Hepatic stellate cell (primary cell): ENCODE data around the gene STPG3.

Experiments used
- DNase-seq: peaks from one replicate; pipeline ENCODE4 v3.0.0; 2011; ENCODE audit warnings: low spot score

The STPG3 gene

DNA sequence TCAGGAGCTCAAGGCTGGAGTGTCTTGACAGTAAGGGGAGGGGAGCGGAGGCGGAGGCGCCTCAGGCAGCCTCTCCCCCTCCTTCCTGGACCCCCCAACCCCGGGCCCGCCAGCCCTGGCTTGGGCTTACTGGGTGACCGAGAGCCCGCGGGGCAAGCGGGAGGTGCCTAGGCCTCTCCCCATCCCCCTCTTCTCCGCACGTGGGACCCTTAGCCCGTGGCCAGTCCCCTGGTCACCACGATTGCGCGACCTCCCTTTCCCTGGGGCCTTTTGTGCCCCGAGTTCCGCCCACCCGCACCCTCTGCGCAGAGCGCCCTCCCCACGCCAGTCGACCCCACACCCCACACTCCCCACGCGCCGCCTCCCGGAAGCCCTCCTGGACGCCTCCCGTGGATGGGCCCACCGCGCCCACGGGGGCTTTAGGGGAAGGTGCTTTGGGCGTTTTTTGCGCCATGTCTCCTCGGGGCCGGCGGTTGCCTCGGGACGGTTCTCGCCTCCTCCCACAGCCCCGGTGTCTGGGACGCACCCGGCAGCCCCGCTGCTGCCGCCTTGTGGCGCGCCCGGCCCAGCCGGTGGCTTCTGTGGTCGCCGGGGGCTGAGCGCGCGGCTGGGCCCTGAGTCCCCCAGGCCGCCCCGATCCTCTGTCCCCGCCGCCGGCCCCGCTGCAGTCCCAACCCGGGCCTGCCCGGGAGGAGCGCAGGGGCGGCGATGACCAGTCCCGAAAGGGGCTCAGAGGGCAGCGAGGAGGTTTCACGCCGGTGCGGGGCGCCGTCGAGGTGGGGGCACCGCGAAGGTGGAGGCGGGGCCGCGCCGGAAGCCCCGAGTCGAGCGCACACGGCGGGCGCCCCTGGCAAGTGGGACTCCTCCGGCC, 29.6 kb downstream of the STPG3 start:
- no peak for DNase-seq

GRCh38 chr9:137281345-137282116, 30.4 kb downstream of the STPG3 start:
- DNase-seq = no peak

DNA sequence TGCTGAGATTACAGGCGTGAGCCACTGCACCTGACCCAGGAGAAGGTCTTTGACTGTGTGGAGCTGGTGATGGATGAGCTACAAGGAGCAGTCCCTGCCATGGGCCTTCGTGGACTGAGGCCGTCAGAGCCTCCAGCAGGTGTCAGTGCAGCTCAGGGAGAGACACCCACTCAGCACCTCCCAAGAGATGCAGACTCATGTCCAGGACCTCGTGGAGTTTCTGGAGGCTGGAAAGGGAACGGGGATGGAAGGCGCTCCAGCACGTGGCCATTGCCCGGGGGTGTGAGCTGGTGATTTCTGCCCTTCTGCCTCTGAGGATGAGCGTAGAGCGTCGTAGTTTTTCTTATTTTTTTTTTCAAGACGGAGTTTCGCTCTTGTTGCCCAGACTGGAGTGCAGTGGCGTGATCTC, 35.9 kb downstream of the STPG3 start:
- DNase-seq = peak; percentile 95

DNA sequence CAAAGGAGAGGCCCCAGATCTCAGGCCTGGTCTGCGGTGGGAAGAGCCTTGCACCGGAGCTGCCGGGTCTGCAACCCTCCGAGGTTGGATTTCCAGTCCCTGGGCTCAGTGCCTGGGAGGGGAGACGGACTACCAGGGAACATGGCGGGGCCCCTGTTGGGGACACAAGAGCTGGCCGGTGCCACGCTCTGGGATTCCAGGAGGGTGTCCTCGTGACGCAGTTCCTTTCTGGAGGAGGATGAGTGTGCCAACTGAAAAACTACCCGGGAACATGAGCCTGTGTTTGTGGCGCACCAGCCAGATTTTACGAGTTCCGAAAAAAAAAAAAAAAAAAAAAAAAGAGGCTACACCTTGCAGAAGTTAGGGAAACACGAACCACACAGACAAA, 42.0 kb downstream of the STPG3 start:
- no peak for DNase-seq

DNA sequence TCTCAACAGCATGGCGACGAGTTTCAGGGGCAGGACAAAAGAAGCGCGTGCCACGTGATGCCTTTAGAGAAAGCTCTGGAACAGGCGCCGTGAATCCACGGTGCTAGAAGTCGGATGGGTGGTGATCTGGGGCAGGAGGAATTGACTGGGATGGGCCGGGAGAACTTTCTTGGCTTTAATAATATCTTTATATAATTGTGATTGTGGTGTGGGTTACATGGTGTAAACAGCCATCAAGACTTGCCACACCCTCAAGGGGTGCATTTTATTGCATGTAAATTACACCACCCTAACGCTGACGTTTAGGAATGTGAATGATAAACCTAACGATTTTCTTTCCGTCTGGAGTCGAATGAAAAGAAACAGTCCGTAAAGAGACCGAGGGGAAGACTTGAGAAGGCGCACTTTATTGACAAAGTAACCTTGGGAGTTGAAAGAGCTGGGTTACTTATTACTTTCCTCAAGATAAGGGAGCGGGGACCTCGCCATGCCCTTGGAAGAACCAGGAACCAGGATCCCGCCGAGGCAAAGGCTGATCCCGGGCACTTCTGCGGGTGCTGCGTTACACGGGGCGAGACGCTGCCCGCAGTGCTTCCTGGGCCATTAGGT, 42.5 kb downstream of the STPG3 start:
- DNase-seq = no peak

- DNase-seq = peak; percentile 92
These were observed 43.1 kb downstream of the STPG3 start for GRCh38 chr9:137294091-137294680.

DNA sequence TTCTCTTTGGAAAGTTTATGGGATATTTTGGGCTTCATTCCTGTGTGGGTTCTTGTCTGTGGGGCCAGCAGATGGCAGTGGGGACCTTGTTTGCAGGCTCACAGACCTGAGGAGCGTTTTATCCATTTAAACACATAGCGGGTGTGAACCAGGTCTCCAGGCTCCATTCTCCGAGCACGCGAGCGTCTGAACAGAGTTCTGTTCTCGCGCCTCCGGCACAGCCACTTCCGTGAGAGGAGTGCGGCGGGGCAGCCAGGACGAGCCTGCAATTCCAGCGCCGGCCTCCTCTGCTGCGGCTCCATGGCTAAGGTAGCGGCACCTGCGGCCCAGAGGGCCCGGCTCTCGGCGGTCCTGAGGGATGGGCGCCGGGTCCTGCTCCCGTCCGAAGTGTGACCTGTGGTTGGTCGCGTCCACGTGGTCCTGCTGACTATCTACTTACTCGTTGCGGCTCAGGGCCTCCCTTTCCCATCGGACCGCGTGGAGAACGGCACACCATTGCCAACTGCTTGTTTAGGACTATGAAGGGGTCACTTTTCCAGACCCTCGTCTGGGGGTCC, 43.7 kb downstream of the STPG3 start:
- no peak for DNase-seq

DNA sequence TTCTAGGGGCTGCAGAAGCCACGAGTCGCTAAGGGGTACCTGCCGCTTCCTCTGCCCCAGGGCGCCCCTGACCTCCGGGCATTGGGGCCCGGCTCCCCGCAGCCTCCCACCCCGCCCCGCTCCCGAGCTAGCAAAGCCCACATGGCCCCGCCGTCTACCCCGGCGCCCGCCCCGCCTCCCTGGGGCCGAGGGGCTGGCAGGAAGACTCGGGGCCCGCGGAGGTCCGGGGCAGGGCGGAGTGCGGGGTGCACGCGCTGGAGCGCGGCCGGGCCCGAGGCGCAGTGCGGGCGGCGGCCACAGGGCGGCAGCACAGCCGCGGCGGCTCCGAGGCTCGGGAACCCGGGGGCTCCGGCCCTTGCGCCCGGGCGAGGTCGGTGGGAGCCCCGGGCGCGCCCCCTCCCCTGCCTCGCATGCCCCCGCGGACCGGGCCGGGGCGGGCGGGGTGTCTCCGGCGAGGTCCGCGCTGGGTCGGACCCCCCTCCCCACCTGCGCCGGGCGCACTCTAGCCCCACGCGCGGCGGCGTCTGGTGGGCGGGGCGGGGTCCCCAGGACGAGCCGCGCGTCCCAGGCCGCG, 44.2 kb downstream of the STPG3 start:
- DNase-seq = peak; percentile 77

DNA sequence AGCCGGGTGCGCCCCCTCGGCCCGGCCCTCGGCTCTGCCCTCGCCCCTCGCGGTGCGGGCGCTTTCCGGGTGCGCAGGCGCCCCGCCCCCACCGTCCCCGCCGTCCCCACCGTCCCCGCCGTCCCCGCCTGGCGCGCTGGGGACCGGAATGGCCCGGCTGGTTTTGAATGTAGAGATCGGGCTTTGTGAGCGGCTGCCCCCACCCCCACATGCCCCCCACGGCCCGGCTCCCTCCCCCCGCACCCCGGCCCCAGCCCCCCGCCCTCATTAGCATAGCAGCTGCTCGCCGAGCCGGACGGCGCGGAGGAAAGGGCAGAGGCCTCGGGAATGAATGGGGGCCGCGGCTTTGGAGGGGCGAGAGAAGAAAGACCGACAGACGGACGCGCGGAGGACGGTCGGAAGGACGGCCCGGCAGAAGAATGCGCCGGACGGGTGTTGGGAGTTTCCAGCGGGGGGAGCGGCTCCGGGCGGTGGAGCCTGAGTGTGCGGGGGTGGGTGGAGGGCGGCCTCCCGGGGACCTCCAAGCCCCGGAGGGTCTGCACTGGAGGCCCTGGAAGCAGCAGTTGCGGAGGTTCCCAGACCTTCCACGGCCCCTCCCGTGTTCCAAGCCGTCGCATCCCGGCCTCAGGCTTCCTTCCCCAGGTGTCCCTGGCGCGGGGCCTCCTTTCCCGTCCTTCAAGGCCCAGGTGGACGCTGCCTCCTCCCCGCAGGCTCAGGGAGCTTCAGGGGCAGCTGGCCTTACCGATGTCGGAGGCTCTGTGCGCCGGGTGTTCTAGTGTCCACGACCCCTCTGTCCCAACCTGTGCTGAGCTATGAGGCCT, 45.0 kb downstream of the STPG3 start:
- DNase-seq = no peak

- DNase-seq = peak; percentile 69
These were observed 45.9 kb downstream of the STPG3 start for GRCh38 chr9:137296670-137297664.

- DNase-seq = no peak
These were observed 46.9 kb downstream of the STPG3 start for GRCh38 chr9:137297966-137298365.

- no peak for DNase-seq
These were observed 47.5 kb downstream of the STPG3 start for GRCh38 chr9:137298401-137299202.

DNA sequence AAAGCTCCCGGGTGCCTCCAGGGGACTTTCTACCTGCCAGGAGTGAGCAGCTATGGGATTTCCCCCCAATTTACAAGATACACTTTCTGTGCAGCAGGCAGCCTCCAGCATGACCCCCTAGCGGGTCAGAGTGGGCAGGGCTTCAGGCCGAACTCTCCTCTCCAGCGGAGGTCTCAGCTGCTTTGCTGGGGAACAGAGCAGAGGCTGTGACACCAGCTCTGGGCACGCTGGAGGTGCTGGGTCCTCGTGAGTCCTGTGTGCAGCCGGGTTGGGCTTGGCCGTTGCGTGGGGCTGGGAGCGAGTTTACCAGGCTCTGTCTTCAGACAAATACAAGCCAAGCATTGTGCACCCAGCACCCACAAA, 48.1 kb downstream of the STPG3 start:
- no peak for DNase-seq

DNA sequence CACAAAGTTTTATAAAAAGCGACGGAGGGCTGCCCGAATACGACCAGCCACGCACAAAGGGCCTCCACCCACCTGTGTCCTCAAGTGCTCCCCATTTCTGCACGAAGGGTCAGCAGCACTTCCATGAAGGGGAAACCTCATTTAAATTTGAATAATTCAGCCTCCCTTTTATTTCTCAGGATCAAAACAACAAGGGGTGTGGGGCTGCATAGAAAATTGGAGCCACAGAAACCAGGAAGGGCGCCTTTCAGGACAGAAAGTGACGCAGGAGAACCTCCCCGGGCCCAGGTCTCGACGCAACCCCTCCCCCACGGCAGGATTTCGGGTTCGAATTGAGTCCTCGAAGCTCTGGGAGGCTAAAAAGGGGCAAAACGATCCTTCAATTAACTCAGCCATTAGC, 48.9 kb downstream of the STPG3 start:
- no peak for DNase-seq

- DNase-seq = no peak
These were observed 49.5 kb downstream of the STPG3 start for GRCh38 chr9:137300567-137301080.

DNA sequence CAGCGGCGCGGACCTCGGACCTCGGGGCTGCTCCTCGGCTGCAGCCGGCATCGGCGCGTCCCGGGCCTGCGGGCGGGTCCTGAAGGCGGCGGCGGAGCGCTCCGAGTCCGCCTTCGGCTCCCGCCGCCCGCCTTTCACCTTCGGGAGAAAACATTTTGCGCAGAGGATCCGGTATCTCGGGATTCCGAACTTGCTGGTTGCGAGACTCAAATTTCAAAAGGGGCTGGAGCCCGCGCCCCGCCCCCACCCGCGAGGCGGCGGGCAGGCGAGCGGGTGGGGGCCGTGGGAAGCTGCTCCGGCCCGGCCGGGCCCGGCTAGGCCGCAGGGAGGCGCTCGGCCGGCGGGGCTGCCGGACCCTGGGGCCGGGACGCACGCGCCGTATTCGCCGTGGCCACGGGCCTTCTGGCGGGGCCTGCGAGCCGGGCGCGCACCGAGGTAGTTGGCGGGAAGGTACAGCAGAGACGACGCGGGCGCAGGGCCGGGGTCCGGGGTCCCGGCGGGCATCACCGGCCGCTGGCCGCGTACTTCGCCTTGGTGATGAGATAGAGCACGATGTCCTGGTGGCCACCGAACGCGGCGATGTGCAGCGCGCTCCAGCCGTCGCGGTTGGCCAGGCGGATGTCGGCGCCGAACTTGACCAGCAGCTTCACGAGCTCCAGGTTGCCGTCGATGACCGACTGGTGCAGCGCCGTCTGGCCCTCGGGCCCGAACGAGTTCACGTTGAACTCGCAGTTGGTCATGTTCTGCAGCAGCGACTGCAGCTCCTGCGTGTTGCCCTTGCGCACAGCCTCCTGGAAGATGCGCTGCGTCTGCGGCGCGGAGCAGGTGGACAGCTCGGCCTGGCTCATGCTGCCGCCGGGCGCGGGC, 50.2 kb downstream of the STPG3 start:
- no peak for DNase-seq

GRCh38 chr9:137302118-137302448, 51.0 kb downstream of the STPG3 start, which contains the start of gene NRARP:
TSS of gene NRARP (minus strand) at chr9:137302271. CDS start at chr9:137301928, 343 bp downstream.
- DNase-seq = peak; percentile 88
